Mesendoderm (in vitro differentiated cells): Measurements from ENCODE around the gene FRYL.

Source experiments
- DNase-seq: peaks from one replicate; pipeline ENCODE4 v3.0.0; 2013
- H2AK5ac ChIP-seq: 2 replicates; pipeline ENCODE4 v1.6.1; 2013; ENCODE audit warnings: low read length, inconsistent platforms
- H2BK120ac ChIP-seq: 2 replicates; pipeline ENCODE4 v1.6.1; 2013; ENCODE audit warnings: low read depth, mild to moderate bottlenecking, low read length, moderate library complexity, mixed read lengths
- H2BK15ac ChIP-seq: replicated peaks from 2 replicates; pipeline ENCODE4 v1.6.1; 2013; ENCODE audit warnings: low read depth, mild to moderate bottlenecking, moderate library complexity
- H2BK5ac ChIP-seq: 2 replicates; pipeline ENCODE4 v1.6.1; 2013; ENCODE audit warnings: low read length, inconsistent platforms
- H3K18ac ChIP-seq: 2 replicates; pipeline ENCODE4 v1.6.1; 2013; ENCODE audit warnings: mild to moderate bottlenecking, low read length, mixed read lengths
- H3K23ac ChIP-seq: one replicate; pipeline ENCODE4 v1.6.1; 2013; ENCODE audit warnings: low read length
- H3K27ac ChIP-seq: 2 replicates; pipeline ENCODE4 v1.5.1; 2013; ENCODE audit warnings: low read depth, mild to moderate bottlenecking, inconsistent platforms, low read length, moderate library complexity
- H3K27me3 ChIP-seq: 2 replicates; pipeline ENCODE4 v1.6.1; 2013; ENCODE audit warnings: low read length, control low read depth, mild to moderate bottlenecking, inconsistent platforms; ENCODE audit not compliant: insufficient read depth, poor library complexity
- H3K36me3 ChIP-seq: 2 replicates; pipeline ENCODE4 v1.6.1; 2013; ENCODE audit warnings: low read length, inconsistent platforms; ENCODE audit not compliant: control insufficient read depth, insufficient read depth
- H3K4ac ChIP-seq: one replicate; pipeline ENCODE4 v1.6.1; 2013; ENCODE audit warnings: low read depth, mild to moderate bottlenecking, low read length, moderate library complexity
- H3K4me1 ChIP-seq: 2 replicates; pipeline ENCODE4 v1.6.1; 2013; ENCODE audit warnings: low read depth, low read length, inconsistent platforms; ENCODE audit not compliant: control insufficient read depth
- H3K4me2 ChIP-seq: 2 replicates; pipeline ENCODE4 v1.6.1; 2013; ENCODE audit warnings: low read length
- H3K4me3 ChIP-seq: 2 replicates; pipeline ENCODE4 v1.5.1; 2013; ENCODE audit warnings: mild to moderate bottlenecking, low read length
- H3K56ac ChIP-seq: one replicate; pipeline ENCODE4 v1.6.1; 2013; ENCODE audit warnings: low read length
- H3K79me1 ChIP-seq: 2 replicates; pipeline ENCODE4 v1.6.1; 2013; ENCODE audit warnings: low read length, inconsistent platforms
- H3K79me2 ChIP-seq: 2 replicates; pipeline ENCODE4 v1.6.1; 2013; ENCODE audit warnings: mild to moderate bottlenecking, low read length; ENCODE audit not compliant: control insufficient read depth, insufficient read depth
- H3K9ac ChIP-seq: 2 replicates; pipeline ENCODE4 v1.6.1; 2013; ENCODE audit warnings: low read length, inconsistent platforms
- H4K5ac ChIP-seq: one replicate; pipeline ENCODE4 v1.6.1; 2013; ENCODE audit warnings: low read length
- H4K8ac ChIP-seq: one replicate; pipeline ENCODE4 v1.6.1; 2013; ENCODE audit warnings: low read depth, mild to moderate bottlenecking, control low read depth, low read length, moderate library complexity
- WGBS: extraction: QIAGEN DNeasy Blood & Tissue Kit; methylation state at CpG from one replicate; pipeline ENCODE4 v1.1.7; 2013; ENCODE audit warnings: low lambda C conversion rate, missing lambda C conversion rate; ENCODE audit not compliant: insufficient coverage; ENCODE audit errors: extremely low coverage; 5-methylcytosine and 5-hydroxymethylcytosine counted together

The FRYL gene

DNA sequence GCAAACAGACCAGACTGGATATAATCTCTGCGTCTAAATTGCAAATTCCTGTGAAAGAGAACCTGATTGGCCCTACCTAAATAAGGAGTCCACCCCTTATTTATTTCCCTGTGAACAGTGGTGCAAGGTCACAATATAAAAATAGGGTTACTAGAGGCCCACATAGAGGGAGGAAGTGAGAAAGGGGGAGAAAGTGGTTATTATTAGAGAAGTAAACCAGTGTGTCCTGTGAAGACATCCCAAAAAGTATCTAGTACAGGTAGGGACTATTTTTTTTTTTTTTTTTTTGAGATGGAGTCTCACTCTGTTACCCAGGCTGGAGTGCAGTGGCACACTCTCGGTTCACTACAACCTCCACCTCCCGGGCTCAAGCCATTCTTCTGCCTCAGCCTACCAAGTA, 15.0 kb upstream of the FRYL start:
- H3K27me3 ChIP-seq: no peaks in the 10 kb centered on the region
- H4K8ac ChIP-seq: no peak overlapping the region
- peaks cover 2% of the 10 kb centered on the region for H3K4me1 ChIP-seq
- no peak for DNase-seq
- H2BK120ac ChIP-seq: no peak overlapping the region
- H3K4me2 ChIP-seq: no peak overlapping the region
- H3K4me3 ChIP-seq: no peak overlapping the region
- peak overlapping the region; percentile 47 for H3K56ac ChIP-seq
- no peak overlapping the region for H4K5ac ChIP-seq
- H3K36me3 ChIP-seq: no peaks in the 10 kb centered on the region
- no peak overlapping the region for H3K9ac ChIP-seq
- H3K27ac ChIP-seq: no peak overlapping the region
- H3K4ac ChIP-seq: no peak overlapping the region
- no peak overlapping the region for H2BK15ac ChIP-seq
- no peak overlapping the region for H3K23ac ChIP-seq
- WGBS: no CpG with 5 or more reads among the region's 3 CpGs
- H2AK5ac ChIP-seq: peak overlapping the region; percentile 51
- H3K18ac ChIP-seq: no peak overlapping the region
- H2BK5ac ChIP-seq: peak overlapping the region; percentile 30
- no peaks in the 10 kb centered on the region for H3K79me2 ChIP-seq
- H3K79me1 ChIP-seq: no peaks in the 10 kb centered on the region

DNA sequence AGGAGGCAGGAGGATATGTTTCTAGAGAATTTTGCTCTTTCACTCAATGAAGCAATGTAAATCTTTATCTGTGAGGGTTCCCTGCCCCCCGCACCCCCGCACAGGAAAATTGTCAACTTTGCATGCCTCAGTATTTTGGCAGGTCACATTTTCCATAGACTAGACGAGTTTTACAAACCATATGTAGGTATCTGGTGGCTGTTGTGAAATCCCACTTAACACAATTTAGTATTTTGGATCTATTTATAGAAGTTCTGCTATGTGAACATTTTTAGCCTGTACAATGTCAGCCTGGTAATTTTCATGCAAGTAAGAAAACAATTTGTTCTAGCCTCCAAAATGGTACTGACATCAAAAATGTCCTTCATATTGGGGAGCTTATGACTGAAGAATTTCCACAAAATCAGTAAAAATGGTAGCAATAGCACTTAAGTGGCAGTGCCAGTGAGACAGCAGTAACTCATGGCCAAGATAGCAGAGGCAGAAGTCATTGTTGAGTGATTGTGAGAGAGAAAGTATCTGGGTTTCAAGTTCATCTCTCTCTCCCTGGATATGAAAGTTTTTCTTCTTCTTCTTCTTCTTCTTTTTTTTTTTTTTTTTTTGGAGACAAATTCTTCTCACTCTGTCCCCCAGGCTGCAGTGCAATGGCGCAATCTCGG, 12.4 kb upstream of the FRYL start:
- Histone ChIP-seq H3K79me1 (no peaks in the 10 kb centered on the region), H3K4me2 (no peak overlapping the region), H4K5ac (no peak overlapping the region)

DNA sequence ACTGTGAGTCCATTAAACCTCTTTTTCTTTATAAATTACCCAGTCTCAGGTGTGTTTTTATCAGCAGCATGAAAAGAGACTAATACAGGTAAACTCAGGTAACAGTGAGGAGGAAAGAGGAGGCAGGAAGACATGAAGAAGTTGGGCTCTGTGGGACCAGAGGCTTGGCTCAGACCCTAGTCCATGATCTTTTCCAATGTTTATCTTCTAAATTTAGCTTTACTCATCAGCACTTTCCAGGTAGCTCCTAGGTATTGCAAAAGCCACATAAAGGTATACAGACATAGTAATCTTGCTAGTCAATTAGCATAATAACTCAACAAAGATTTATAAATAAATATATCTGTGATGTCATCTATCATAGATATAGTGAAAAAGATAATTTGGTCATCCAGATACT, 11.2 kb upstream of the FRYL start:
- Histone ChIP-seq H3K4me3 (no peak overlapping the region), H3K27ac (no peak overlapping the region), H3K23ac (no peak overlapping the region), H3K18ac (no peak overlapping the region), H3K4me1 (peaks cover 2% of the 10 kb centered on the region), H3K79me1 (no peaks in the 10 kb centered on the region), H3K4me2 (no peak overlapping the region), H3K36me3 (no peaks in the 10 kb centered on the region), H2BK120ac (no peak overlapping the region), H2AK5ac (no peak overlapping the region), H3K56ac (no peak overlapping the region), H2BK5ac (no peak overlapping the region), H3K4ac (no peak overlapping the region), H4K5ac (no peak overlapping the region), H2BK15ac (no peak overlapping the region), H3K79me2 (no peaks in the 10 kb centered on the region), H3K27me3 (no peaks in the 10 kb centered on the region), H4K8ac (no peak overlapping the region), H3K9ac (no peak overlapping the region)
- DNase-seq: no peak

More for the DNA sequence above, 12.4 kb upstream of the FRYL start:
- H3K23ac ChIP-seq: no peak overlapping the region
- no peak overlapping the region for H3K4ac ChIP-seq
- no peak overlapping the region for H2BK5ac ChIP-seq
- no peak overlapping the region for H2BK15ac ChIP-seq
- DNase-seq: no peak
- no peaks in the 10 kb centered on the region for H3K36me3 ChIP-seq
- H3K27me3 ChIP-seq: no peaks in the 10 kb centered on the region
- no peak overlapping the region for H2AK5ac ChIP-seq
- no peak overlapping the region for H3K27ac ChIP-seq
- no peak overlapping the region for H3K9ac ChIP-seq
- no CpG with 5 or more reads among the region's 5 CpGs for WGBS
- H3K4me1 ChIP-seq: peaks cover 2% of the 10 kb centered on the region
- no peaks in the 10 kb centered on the region for H3K79me2 ChIP-seq
- no peak overlapping the region for H3K56ac ChIP-seq
- no peak overlapping the region for H3K18ac ChIP-seq
- H2BK120ac ChIP-seq: no peak overlapping the region
- no peak overlapping the region for H3K4me3 ChIP-seq
- no peak overlapping the region for H4K8ac ChIP-seq

DNA sequence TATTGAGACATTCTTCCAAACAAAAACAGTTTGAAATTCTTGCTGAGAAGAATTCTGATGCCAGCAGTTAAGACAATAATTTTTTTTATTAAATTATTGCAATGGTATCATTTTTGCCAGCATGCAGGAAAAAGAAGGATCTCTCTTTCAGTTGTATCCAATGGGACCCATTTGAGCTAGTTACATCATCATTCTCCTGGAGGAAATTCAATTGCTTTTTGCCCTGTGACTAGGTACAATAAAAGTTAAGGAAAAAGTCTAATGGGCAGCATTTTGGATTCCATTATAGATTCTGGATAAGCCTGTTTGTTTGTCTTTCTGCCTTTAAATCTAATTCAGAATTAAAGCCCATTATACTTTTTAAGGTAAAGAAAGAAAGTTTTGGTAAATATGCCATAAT, 10.5 kb upstream of the FRYL start:
- H3K79me1 ChIP-seq: no peaks in the 10 kb centered on the region
- no peak overlapping the region for H3K4me3 ChIP-seq
- H3K4me2 ChIP-seq: no peak overlapping the region
- no peak overlapping the region for H4K5ac ChIP-seq
- peaks cover 2% of the 10 kb centered on the region for H3K4me1 ChIP-seq
- H3K27ac ChIP-seq: no peak overlapping the region
- no peak for DNase-seq
- H3K4ac ChIP-seq: no peak overlapping the region
- H3K27me3 ChIP-seq: no peaks in the 10 kb centered on the region
- H3K18ac ChIP-seq: no peak overlapping the region
- no peaks in the 10 kb centered on the region for H3K79me2 ChIP-seq
- no peak overlapping the region for H2BK5ac ChIP-seq
- H2AK5ac ChIP-seq: no peak overlapping the region
- no peak overlapping the region for H3K9ac ChIP-seq
- no peak overlapping the region for H4K8ac ChIP-seq
- no peak overlapping the region for H2BK15ac ChIP-seq
- no peak overlapping the region for H2BK120ac ChIP-seq
- H3K56ac ChIP-seq: no peak overlapping the region
- H3K23ac ChIP-seq: no peak overlapping the region
- H3K36me3 ChIP-seq: no peaks in the 10 kb centered on the region

DNA sequence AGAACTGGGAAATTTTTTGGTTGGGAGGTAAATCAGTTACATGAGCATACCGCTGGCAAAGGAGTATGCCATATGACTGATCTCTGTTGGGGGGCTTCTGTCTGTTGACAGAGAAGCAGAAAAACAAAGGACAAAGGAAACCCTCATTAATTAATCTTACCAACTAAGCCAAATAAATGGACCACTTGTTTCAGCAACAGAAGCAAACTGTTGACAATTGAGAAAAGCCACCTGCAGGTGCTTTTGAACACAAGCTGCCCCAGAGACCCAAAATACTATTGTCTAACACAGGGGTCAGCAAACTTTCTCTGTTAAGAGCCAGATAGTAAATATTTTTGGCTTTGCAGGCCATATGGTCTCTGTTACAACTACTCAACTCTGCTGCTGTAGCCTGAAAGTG, 7.0 kb upstream of the FRYL start:
- no peak overlapping the region for H3K56ac ChIP-seq
- no peak overlapping the region for H3K4me3 ChIP-seq
- H2AK5ac ChIP-seq: no peak overlapping the region
- no peak for DNase-seq
- H3K4me2 ChIP-seq: no peak overlapping the region
- no peak overlapping the region for H2BK5ac ChIP-seq
- no peaks in the 10 kb centered on the region for H3K79me1 ChIP-seq
- H3K9ac ChIP-seq: no peak overlapping the region
- H4K5ac ChIP-seq: no peak overlapping the region
- H3K27me3 ChIP-seq: no peaks in the 10 kb centered on the region
- no peaks in the 10 kb centered on the region for H3K79me2 ChIP-seq
- whole genome bisulfite sequencing: no CpG with 5 or more reads among the region's 1 CpG
- no peaks in the 10 kb centered on the region for H3K4me1 ChIP-seq
- H4K8ac ChIP-seq: no peak overlapping the region
- no peak overlapping the region for H3K18ac ChIP-seq
- no peak overlapping the region for H2BK120ac ChIP-seq
- H2BK15ac ChIP-seq: no peak overlapping the region
- no peak overlapping the region for H3K27ac ChIP-seq
- no peaks in the 10 kb centered on the region for H3K36me3 ChIP-seq
- no peak overlapping the region for H3K23ac ChIP-seq
- no peak overlapping the region for H3K4ac ChIP-seq

DNA sequence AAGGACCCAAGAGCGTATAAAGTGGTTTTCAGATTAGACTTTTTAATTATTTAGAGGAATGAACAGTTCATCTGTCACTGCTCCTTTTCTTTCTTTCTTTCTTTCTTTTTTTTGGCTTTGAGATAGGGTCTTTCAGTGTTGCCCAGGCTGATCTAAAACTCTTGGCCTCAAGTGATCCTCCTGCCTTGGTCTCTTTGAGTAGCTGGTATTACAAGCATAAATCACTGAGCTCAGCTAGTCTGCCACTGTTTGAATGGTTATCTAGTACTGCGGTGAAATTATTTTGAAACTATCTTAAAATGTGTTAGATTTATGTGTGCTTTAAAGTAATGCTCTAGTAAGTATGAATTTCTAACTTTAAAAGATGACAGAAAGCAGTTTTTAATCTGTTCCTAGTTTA, 6.5 kb upstream of the FRYL start:
- no peak overlapping the region for H4K8ac ChIP-seq
- H3K4me2 ChIP-seq: no peak overlapping the region
- DNase-seq: no peak
- no peak overlapping the region for H3K27ac ChIP-seq
- no peaks in the 10 kb centered on the region for H3K79me1 ChIP-seq
- H3K4ac ChIP-seq: no peak overlapping the region
- no peak overlapping the region for H3K56ac ChIP-seq
- no peak overlapping the region for H4K5ac ChIP-seq
- H2BK15ac ChIP-seq: no peak overlapping the region
- no peak overlapping the region for H2BK120ac ChIP-seq
- no peak overlapping the region for H3K4me3 ChIP-seq
- no peak overlapping the region for H2AK5ac ChIP-seq
- no peaks in the 10 kb centered on the region for H3K79me2 ChIP-seq
- H3K27me3 ChIP-seq: no peaks in the 10 kb centered on the region
- H3K9ac ChIP-seq: no peak overlapping the region
- H3K23ac ChIP-seq: no peak overlapping the region
- H3K4me1 ChIP-seq: no peaks in the 10 kb centered on the region
- H3K36me3 ChIP-seq: no peaks in the 10 kb centered on the region
- WGBS: no CpG with 5 or more reads among the region's 2 CpGs
- no peak overlapping the region for H3K18ac ChIP-seq
- no peak overlapping the region for H2BK5ac ChIP-seq
